ENCODE results near the gene RPS6KA2.

The RPS6KA2 gene

GRCh38 chr6:166644681-166645080, 17.6 kb upstream of the RPS6KA2 start:
- Histone ChIP-seq H3K27me3 (ENCODE audit: insufficient read depth, poor library complexity, severe bottlenecking) (no peaks in the 10 kb centered on the region), H3K4me3 (replicated peaks; ENCODE audit: insufficient read depth, low read length) (no peak overlapping the region), H3K27ac (replicated peaks) (no peak overlapping the region)
- TF ChIP-seq, protein P1, sequence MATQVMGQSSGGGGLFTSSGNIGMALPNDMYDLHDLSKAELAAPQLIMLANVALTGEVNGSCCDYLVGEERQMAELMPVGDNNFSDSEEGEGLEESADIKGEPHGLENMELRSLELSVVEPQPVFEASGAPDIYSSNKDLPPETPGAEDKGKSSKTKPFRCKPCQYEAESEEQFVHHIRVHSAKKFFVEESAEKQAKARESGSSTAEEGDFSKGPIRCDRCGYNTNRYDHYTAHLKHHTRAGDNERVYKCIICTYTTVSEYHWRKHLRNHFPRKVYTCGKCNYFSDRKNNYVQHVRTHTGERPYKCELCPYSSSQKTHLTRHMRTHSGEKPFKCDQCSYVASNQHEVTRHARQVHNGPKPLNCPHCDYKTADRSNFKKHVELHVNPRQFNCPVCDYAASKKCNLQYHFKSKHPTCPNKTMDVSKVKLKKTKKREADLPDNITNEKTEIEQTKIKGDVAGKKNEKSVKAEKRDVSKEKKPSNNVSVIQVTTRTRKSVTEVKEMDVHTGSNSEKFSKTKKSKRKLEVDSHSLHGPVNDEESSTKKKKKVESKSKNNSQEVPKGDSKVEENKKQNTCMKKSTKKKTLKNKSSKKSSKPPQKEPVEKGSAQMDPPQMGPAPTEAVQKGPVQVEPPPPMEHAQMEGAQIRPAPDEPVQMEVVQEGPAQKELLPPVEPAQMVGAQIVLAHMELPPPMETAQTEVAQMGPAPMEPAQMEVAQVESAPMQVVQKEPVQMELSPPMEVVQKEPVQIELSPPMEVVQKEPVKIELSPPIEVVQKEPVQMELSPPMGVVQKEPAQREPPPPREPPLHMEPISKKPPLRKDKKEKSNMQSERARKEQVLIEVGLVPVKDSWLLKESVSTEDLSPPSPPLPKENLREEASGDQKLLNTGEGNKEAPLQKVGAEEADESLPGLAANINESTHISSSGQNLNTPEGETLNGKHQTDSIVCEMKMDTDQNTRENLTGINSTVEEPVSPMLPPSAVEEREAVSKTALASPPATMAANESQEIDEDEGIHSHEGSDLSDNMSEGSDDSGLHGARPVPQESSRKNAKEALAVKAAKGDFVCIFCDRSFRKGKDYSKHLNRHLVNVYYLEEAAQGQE (IDR thresholded peaks at IDR 0.05; ENCODE audit: insufficient replicate concordance, low read depth) = no peak
- TF ChIP-seq SPI1 (IDR thresholded peaks at IDR 0.05; ENCODE audit: borderline replicate concordance, low read depth) = no peak
- TF ChIP-seq POLR2AphosphoS5 (IDR thresholded peaks at IDR 0.05; ENCODE audit: low read depth) = no peak
- TF ChIP-seq, protein P2, sequence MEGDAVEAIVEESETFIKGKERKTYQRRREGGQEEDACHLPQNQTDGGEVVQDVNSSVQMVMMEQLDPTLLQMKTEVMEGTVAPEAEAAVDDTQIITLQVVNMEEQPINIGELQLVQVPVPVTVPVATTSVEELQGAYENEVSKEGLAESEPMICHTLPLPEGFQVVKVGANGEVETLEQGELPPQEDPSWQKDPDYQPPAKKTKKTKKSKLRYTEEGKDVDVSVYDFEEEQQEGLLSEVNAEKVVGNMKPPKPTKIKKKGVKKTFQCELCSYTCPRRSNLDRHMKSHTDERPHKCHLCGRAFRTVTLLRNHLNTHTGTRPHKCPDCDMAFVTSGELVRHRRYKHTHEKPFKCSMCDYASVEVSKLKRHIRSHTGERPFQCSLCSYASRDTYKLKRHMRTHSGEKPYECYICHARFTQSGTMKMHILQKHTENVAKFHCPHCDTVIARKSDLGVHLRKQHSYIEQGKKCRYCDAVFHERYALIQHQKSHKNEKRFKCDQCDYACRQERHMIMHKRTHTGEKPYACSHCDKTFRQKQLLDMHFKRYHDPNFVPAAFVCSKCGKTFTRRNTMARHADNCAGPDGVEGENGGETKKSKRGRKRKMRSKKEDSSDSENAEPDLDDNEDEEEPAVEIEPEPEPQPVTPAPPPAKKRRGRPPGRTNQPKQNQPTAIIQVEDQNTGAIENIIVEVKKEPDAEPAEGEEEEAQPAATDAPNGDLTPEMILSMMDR (IDR thresholded peaks at IDR 0.05; ENCODE audit: insufficient read depth, low read length) = no peak
- no peak for TF ChIP-seq GABPA (IDR thresholded peaks at IDR 0.05; ENCODE audit: low read depth)
- DNase-seq (ENCODE audit: low read depth in 1 of 2, low spot score in 1 of 2) = no peak

- H3K27ac ChIP-seq (replicated peaks) = no peak overlapping the region
- DNase-seq (ENCODE audit: low read depth in 1 of 2, low spot score in 1 of 2) = no peak
- H3K4me3 ChIP-seq (replicated peaks; ENCODE audit: insufficient read depth, low read length) = no peak overlapping the region
- TF ChIP-seq, protein P1 (IDR thresholded peaks at IDR 0.05; ENCODE audit: insufficient replicate concordance, low read depth) = no peak
- TF ChIP-seq SPI1 (IDR thresholded peaks at IDR 0.05; ENCODE audit: borderline replicate concordance, low read depth) = peak; percentile 50; the same call in 1 of the 2 replicates
- H3K27me3 ChIP-seq (ENCODE audit: insufficient read depth, poor library complexity, severe bottlenecking) = no peaks in the 10 kb centered on the region
Observed at GRCh38 chr6:166643891-166644590, 17.0 kb upstream of the RPS6KA2 start.

- no peak for DNase-seq (ENCODE audit: low read depth in 1 of 2, low spot score in 1 of 2)
- no peaks in the 10 kb centered on the region for H3K27me3 ChIP-seq (ENCODE audit: insufficient read depth, poor library complexity, severe bottlenecking)
- H3K27ac ChIP-seq (replicated peaks) = no peak overlapping the region
- TF ChIP-seq SPI1 (IDR thresholded peaks at IDR 0.05; ENCODE audit: borderline replicate concordance, low read depth) (no peak), GABPA (IDR thresholded peaks at IDR 0.05; ENCODE audit: low read depth) (no peak), POLR2AphosphoS5 (IDR thresholded peaks at IDR 0.05; ENCODE audit: low read depth) (no peak)
- TF ChIP-seq, protein P1 (IDR thresholded peaks at IDR 0.05; ENCODE audit: insufficient replicate concordance, low read depth) = no peak
- TF ChIP-seq, protein P2 (IDR thresholded peaks at IDR 0.05; ENCODE audit: insufficient read depth, low read length) = no peak
- H3K4me3 ChIP-seq (replicated peaks; ENCODE audit: insufficient read depth, low read length) = no peak overlapping the region
Observed at GRCh38 chr6:166642646-166643045, 15.6 kb upstream of the RPS6KA2 start.

Data from HL-60 (cell line).